Skeletal muscle tissue (tissue), 4 donors: ENCODE data around the gene ARHGAP8. TPM values are rescaled to one million over a fixed set of nuclear protein-coding genes. Genes with fewer than 3 reads are reported as not detected.

ENCODE experiments used
- H3K27ac ChIP-seq: one replicate; pipeline ENCODE4 v1.7.0; 2013; ENCODE audit warnings: mild to moderate bottlenecking, low read depth, low read length, inconsistent platforms
- H3K27me3 ChIP-seq, 3 donors: one replicate each; pipeline ENCODE4 v1.7.0; 2013; ENCODE audit warnings: low read length in 3 of 3; ENCODE audit not compliant: control insufficient read depth in 3 of 3, insufficient read depth in 3 of 3
- H3K36me3 ChIP-seq, 3 donors: one replicate each; pipeline ENCODE4 v1.7.0; 2013; ENCODE audit warnings: low read length in 3 of 3; ENCODE audit not compliant: control insufficient read depth in 3 of 3, insufficient read depth in 3 of 3
- H3K4me1 ChIP-seq, 3 donors: one replicate each; pipeline ENCODE4 v1.7.0; 2013; ENCODE audit warnings: low read length in 3 of 3, mild to moderate bottlenecking in 3 of 3; ENCODE audit not compliant: control insufficient read depth in 3 of 3, insufficient read depth in 3 of 3
- H3K4me3 ChIP-seq, 3 donors: one replicate each; pipeline ENCODE4 v1.7.0; 2013; ENCODE audit warnings: low read length in 3 of 3
- H3K9ac ChIP-seq, 3 donors: one replicate each; pipeline ENCODE4 v1.7.0; 2013; ENCODE audit warnings: low read length in 3 of 3, mild to moderate bottlenecking in 3 of 3, moderate library complexity in 2 of 3, low read depth in 1 of 3
- H3K9me3 ChIP-seq, 3 donors: one replicate each; pipeline ENCODE4 v1.7.0; 2013; ENCODE audit warnings: low read length in 3 of 3; ENCODE audit not compliant: control insufficient read depth in 3 of 3
- total RNA-seq: library from RNA; depleted of rRNA; stranded (reverse); fragments of >200 nt; gene quantifications from one replicate; pipeline ENCODE4 v1.2.3, GENCODE V29; 2014
- donor health status: Osteomylitis.

Gene ARHGAP8
- total RNA-seq, 1 donor from 2014 or later = 0.52 TPM

DNA sequence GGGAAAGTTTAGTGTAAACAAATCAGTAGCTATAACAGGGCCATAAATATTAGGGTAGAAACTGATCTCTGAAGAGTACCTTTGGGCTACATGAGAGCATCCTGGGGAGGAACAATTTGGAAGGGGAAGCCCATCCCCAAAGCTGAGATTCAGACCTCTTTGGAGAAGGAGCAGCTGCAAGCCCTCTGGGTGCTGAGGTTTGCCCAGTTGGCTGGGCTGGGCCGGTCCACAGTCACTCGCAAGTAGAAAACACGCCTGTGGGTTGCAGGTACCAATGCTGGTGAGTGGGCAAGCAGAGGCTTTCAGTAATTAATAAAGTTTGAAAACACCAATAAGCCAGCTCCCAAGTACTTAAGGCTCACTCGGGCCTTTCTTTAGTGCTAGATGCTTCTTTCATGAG, 124.5 kb downstream of the ARHGAP8 start:
- Histone ChIP-seq H3K36me3 (no peaks in the 10 kb centered on the region), H3K4me3 (no peak overlapping the region), H3K4me1 (no peaks in the 10 kb centered on the region), H3K9ac (no peak overlapping the region), H3K27me3 (peaks cover 0 to 8% (median 0%) of the 10 kb centered on the region in 3 donors), H3K9me3 (peaks cover 0 to 5% (median 3%) of the 10 kb centered on the region in 3 donors), H3K27ac (no peak overlapping the region)

DNA sequence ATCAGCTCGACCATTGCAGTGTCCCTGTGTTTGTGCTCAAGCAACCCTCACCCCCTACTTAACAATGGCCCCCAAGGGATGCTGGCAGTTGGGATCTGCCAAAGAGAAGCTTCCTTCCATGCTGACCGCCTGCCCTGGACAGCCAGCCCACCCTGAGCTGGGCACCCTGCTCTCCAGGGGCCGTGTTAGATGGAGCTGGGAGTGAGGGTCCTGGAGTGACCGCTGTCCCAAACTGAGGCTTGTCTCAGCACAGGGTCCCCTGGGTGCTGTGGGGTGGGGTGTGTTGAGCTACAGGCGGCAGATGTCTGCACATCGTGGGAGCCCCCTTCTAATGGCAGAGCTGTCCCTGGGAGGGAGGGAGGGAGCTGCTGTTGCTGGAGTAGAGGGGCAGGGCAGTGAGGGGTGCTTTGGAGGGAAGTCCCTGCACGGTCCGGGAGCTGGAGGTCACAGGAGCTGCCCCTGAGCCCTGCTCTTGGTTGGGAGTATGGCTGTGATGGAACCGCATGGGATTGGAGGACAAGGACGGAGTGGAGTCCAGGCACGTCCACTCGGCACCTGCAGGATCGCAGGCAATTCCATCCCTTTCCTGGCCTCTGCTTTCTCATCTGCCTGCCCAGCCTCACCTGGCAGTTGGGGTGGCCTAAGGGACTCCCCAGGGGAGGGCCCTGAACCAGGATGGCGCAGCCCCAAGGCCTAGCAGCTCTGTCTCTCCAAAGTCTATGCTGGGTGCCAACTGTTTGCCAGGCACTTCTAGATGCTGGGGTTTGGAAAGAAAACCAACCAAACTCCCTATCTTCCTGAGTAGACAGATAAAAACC, 126.3 kb downstream of the ARHGAP8 start:
- no peak overlapping the region for H3K27ac ChIP-seq
- no peaks in the 10 kb centered on the region for H3K4me1 ChIP-seq
- peaks cover 0 to 5% (median 3%) of the 10 kb centered on the region in 3 donors for H3K9me3 ChIP-seq
- H3K9ac ChIP-seq = no peak overlapping the region
- H3K4me3 ChIP-seq = no peak overlapping the region
- H3K36me3 ChIP-seq = no peaks in the 10 kb centered on the region
- H3K27me3 ChIP-seq = peaks cover 0 to 8% (median 0%) of the 10 kb centered on the region in 3 donors

DNA sequence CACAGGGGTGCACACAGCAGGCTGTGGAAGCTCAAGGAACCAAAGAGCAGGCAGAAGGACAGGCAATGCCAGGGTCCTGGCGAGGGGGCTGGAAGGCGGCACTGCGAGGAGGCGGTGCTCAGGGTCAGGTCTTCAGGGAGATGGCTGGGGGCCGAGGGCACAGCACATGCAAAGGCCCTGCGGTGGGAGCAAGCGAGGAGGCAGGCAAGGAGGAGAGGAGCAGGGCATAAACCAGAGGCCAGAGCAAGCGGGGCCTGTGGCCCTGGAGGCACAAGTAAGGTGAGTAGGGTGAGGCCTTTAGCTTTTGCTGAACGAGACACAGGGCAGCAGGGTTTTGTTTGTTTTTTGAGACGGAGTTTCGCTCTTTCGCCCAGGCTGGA, 126.9 kb downstream of the ARHGAP8 start:
- Histone ChIP-seq H3K4me3 (no peak overlapping the region), H3K27me3 (peaks cover 0 to 8% (median 0%) of the 10 kb centered on the region in 3 donors), H3K9me3 (peaks cover 0 to 5% (median 3%) of the 10 kb centered on the region in 3 donors), H3K4me1 (no peaks in the 10 kb centered on the region), H3K27ac (no peak overlapping the region), H3K36me3 (no peaks in the 10 kb centered on the region), H3K9ac (no peak overlapping the region)

DNA sequence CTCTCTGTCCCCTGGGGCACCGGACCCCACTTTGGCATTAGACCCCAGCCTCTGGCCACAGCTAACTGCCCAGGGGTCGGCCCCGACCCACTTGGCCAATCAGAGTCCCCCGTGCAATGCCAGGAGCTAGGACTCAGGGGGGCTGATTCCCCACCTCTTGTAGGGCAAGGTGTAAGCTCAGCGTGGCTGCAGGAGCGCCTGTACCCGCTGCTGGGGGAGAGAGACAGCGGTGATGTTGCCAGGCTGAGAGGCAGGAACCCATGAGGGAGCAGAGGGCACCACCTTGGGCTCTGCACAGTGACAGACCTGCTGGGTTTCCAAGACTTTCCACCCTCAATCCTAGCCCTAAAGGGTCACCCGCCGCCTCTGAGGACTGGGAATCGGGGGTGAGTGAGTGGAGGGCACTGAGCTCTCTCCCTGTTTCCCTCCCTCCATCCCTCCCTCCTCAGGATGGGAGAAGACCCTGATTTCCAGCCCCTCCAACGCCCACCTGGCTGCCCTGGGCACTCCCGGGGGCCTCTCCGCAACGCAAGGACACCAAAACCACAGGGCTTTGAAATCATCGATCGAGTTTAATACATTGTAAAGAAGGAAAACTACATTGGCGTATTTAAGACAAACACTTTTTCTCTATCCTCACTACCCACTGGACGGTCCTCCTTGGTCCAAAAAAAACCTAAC, 128.4 kb downstream of the ARHGAP8 start:
- H3K9ac ChIP-seq = no peak overlapping the region
- H3K4me1 ChIP-seq = no peaks in the 10 kb centered on the region
- H3K4me3 ChIP-seq = no peak overlapping the region
- H3K36me3 ChIP-seq = no peaks in the 10 kb centered on the region
- H3K27me3 ChIP-seq = peaks cover 0 to 11% (median 0%) of the 10 kb centered on the region in 3 donors
- no peak overlapping the region for H3K27ac ChIP-seq
- peaks cover 0 to 5% (median 3%) of the 10 kb centered on the region in 3 donors for H3K9me3 ChIP-seq

DNA sequence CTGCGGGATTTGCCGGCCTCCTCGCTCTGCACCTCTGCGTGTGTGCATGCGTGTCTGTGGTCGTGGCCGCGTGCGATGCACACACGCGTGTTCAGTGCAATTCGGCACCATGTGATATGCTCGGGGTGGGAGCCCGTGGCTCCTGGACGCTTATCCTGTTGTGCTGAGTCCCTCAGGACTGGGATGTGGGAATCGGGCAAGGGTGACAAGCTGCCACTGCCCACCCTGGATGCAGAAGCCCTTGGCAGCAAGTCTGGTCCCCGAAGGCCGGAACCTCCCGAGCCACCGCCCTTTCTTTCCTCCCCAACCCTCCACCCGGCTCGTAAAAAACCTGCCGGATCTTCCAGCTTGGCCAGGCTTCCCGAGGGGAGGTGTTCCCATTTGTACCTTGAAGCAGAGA, 129.2 kb downstream of the ARHGAP8 start:
- Histone ChIP-seq H3K9ac (no peak overlapping the region), H3K36me3 (no peaks in the 10 kb centered on the region), H3K27me3 (peaks cover 0 to 12% (median 0%) of the 10 kb centered on the region in 3 donors), H3K9me3 (peaks cover 0 to 5% (median 3%) of the 10 kb centered on the region in 3 donors), H3K27ac (no peak overlapping the region), H3K4me1 (no peaks in the 10 kb centered on the region), H3K4me3 (no peak overlapping the region)

DNA sequence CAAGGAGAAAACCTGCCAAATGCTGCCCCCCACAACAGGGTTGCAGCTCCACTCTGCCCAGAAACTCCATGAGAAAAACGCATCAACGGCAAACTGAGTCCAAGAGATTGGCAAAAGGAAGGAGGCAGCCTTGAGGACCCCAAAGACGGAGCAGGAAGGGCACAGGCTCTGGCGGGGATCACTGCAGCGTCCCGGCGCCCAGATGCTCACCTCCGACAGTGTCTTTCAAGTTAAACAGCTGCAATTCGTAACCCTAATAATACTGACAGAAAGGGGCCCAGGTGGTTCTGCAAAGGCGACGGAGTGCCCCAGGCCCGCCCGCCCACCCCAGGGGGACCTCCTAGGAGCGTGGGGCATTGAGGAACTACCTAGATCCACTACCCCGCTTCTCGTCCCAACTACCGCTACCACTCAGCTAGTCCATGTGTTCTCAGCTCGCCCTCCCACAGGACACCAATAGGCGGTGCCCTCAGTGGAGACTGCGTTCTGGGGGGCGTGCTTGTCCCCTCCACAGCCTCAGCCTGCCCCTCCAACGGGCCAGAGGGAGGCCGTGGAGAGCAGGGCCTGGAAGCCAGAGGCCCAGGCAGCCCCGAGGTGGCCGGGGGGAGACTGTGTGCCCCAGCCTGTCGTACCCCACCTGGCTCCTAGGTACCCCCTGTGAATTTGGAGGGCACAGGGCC, 130.0 kb downstream of the ARHGAP8 start:
- Histone ChIP-seq H3K4me1 (no peaks in the 10 kb centered on the region), H3K27ac (no peak overlapping the region), H3K27me3 (peaks cover 0 to 12% (median 0%) of the 10 kb centered on the region in 3 donors), H3K4me3 (no peak overlapping the region), H3K36me3 (no peaks in the 10 kb centered on the region), H3K9ac (no peak overlapping the region), H3K9me3 (peaks cover 0 to 5% (median 3%) of the 10 kb centered on the region in 3 donors)

DNA sequence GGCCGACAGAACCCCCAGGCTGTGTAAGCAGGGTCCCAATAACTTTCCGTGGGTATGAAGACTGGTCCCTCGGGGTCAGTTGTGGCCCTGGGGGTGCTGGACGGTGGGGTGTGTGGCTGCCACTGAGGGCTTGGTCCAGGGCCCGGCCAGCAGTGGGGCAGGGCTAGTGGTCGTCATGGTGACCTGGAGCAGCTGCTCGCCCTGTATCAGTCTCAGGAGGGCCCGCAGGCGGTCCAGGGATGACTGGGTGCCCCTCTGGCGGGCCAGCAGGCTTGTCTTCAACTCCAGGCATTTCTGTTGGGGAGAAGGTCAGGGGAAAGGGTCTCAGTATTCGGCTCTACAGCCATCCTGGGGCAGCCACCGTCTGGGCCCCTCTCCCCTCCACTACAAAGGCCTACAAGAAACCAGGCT, 130.6 kb downstream of the ARHGAP8 start:
- no peaks in the 10 kb centered on the region for H3K4me1 ChIP-seq
- H3K4me3 ChIP-seq = no peak overlapping the region
- no peak overlapping the region for H3K27ac ChIP-seq
- peaks cover 0 to 12% (median 0%) of the 10 kb centered on the region in 3 donors for H3K27me3 ChIP-seq
- H3K9ac ChIP-seq = no peak overlapping the region
- H3K36me3 ChIP-seq = no peaks in the 10 kb centered on the region
- peaks cover 0 to 3% (median under 1%) of the 10 kb centered on the region in 3 donors for H3K9me3 ChIP-seq

DNA sequence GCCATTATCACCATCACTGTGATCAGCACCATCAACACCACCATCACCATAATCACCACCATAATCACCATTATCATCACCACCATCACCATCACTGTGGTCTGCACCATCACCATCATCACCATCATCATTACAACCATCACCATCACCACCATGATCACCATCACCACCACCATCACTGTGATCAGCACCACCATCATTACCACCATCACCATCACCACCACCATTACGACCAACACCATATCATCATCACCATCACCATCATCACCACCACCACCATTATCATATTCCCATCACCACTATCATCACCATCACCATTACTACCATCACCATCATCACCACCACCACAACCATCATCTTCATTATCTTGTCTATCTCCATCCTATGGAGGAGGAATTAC, 132.2 kb downstream of the ARHGAP8 start:
- Histone ChIP-seq H3K4me3 (no peak overlapping the region), H3K27ac (no peak overlapping the region), H3K4me1 (no peaks in the 10 kb centered on the region), H3K9me3 (peaks cover 0 to 3% (median 0%) of the 10 kb centered on the region in 3 donors), H3K36me3 (no peaks in the 10 kb centered on the region), H3K9ac (no peak overlapping the region), H3K27me3 (peaks cover 0 to 14% (median 0%) of the 10 kb centered on the region in 3 donors)

DNA sequence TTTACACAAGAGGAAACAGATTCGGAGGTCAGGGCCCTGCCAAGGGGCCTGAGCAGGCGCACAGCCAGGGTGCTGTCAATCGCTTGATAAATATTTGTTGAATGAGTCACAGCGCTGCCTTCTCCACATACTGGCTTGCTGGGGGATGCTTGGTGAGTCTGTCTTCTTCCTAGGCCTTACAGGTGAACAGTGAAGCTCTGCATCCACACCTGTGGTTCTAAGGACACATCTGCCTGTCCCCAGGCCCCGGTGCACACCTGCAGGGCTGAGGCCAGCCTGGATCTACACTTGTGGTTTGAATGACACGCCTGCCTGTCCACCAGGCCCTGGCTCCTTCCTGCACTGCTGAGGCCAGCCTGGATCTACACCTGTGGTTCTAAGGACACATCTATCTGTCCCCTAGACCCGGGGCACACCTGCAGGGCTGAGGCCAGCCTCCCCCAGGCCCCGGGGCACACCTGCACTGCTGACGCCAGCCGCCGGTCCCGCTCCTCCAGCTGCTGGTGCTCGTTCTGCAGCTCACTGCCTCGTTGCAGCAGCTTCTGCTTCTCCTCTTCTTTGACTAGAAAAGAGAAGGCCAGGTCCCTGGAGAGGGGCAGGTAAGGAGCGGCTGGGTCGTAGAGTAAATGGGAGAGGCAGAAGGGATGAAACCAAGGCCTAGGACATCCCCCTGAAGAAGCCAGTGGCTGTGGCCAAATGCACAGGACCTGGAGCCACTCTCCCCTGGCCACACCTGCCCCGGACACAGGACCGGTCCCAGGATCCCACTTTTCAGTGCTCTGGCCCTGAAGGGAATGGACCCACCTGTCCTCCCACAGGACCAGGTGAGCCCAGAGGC, 132.8 kb downstream of the ARHGAP8 start:
- H3K27me3 ChIP-seq = peaks cover 0 to 14% (median 0%) of the 10 kb centered on the region in 3 donors
- no peak overlapping the region for H3K4me3 ChIP-seq
- H3K9me3 ChIP-seq = peaks cover 0 to 3% (median 0%) of the 10 kb centered on the region in 3 donors
- H3K4me1 ChIP-seq = no peaks in the 10 kb centered on the region
- H3K9ac ChIP-seq = no peak overlapping the region
- no peak overlapping the region for H3K27ac ChIP-seq
- H3K36me3 ChIP-seq = no peaks in the 10 kb centered on the region
